ENCODE data around the gene HMCN2. TPM values are rescaled to one million over a fixed set of nuclear protein-coding genes. Genes with fewer than 3 reads are reported as not detected.

The HMCN2 gene
- polyA plus RNA-seq, 1 experiment, result under 0.01 TPM

DNA sequence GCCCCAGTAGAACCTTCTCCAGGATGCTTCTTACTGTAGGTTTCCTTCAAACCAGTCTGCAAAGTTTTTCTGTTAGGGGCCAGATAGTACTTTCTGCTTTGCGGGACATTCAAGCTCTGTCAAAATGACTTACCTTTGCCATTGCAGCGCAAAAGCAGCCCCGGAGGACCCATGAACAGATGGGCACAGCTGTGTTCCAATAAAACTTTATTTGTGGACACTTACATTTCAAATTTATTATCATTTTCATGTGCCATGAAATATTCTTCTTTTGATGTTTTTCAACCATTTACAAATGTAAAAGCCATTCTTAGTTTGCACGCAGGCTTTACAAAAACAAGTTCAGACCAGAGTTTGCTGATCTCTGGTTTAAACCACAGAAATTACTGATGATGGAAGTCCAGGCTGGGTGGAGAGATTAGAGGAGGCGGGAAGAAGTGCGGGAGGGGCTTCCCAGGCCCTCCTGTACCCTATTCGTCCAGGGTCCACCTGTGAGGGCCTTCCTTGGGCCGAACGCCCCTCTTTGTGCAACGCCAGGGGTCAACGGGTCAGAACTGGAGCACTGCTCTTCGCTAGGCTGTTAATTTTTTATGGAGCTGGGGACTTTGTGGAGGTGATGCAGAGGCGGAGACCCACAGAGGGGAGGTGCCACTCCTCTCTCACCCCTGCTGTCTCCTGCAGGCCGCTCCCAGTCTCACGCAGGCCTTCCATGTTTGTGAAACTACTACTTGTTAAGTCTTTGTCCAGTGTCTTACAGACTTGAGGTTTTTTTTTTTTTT lies 171.6 kb downstream of the HMCN2 start:
- H3K9me3 ChIP-seq (ENCODE audit: control insufficient read depth, insufficient read depth, low read length), result peaks cover 5% of the 10 kb centered on the region
- ChIA-PET CTCF (interaction anchor here (1.2 kb wide), 1 partner anchor 14 kb away, joined by 4 read pairs; no protein-coding TSS in a partner anchor), POLR2A (interaction anchor here (0.6 kb wide), 1 partner anchor 10 kb away, joined by 3 read pairs; no protein-coding TSS in a partner anchor)
- H3K4me3 ChIP-seq (ENCODE audit: low read depth, low read length), result no peak overlapping the region
- no peak overlapping the region for H3K27ac ChIP-seq (ENCODE audit: low read depth, low read length)
- no peak for DNase-seq (ENCODE audit: low read depth, low spot score)
- peaks cover 17% of the 10 kb centered on the region for H3K27me3 ChIP-seq (ENCODE audit: control insufficient read depth, insufficient read depth, low read length)
- TF ChIP-seq, protein P1, sequence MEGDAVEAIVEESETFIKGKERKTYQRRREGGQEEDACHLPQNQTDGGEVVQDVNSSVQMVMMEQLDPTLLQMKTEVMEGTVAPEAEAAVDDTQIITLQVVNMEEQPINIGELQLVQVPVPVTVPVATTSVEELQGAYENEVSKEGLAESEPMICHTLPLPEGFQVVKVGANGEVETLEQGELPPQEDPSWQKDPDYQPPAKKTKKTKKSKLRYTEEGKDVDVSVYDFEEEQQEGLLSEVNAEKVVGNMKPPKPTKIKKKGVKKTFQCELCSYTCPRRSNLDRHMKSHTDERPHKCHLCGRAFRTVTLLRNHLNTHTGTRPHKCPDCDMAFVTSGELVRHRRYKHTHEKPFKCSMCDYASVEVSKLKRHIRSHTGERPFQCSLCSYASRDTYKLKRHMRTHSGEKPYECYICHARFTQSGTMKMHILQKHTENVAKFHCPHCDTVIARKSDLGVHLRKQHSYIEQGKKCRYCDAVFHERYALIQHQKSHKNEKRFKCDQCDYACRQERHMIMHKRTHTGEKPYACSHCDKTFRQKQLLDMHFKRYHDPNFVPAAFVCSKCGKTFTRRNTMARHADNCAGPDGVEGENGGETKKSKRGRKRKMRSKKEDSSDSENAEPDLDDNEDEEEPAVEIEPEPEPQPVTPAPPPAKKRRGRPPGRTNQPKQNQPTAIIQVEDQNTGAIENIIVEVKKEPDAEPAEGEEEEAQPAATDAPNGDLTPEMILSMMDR (IDR thresholded peaks at IDR 0.05; ENCODE audit: low read depth, low read length), result no peak

DNA sequence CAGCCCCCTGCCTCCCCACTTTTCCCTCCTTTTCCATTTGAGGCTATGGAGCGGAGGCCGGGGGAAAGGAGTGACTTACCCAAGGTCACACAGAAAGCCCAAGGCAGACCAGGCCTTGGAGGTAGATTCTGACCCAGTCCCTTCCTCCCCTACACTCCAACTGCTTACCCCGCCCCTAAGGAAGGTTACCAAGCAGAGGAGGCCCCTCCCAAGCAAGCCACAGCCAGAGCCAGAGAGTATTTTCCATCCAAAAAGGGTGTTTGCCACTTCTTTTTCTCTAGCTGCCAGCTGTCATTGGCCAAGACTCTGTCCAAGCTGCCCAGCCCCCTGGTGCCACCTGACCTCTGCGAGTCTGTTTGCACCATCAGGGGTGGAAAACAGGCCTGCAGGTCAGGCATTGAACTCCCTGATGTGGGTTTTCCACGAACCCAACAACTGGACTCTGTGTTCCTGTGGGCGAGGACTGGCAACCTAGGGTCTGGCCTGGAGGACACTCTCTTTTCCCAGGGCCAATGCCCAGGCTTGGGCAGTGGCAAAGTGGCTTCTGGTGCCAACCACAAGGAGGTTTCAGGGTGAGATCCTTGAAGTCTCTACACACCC lies 172.9 kb downstream of the HMCN2 start:
- Histone ChIP-seq H3K9me3 (ENCODE audit: control insufficient read depth, insufficient read depth, low read length) (peaks cover 5% of the 10 kb centered on the region), H3K27ac (ENCODE audit: low read depth, low read length) (no peak overlapping the region), H3K27me3 (ENCODE audit: control insufficient read depth, insufficient read depth, low read length) (peaks cover 14% of the 10 kb centered on the region), H3K4me3 (ENCODE audit: low read depth, low read length) (no peak overlapping the region)
- POLR2A ChIA-PET, result no interaction called here
- CTCF ChIA-PET, result no interaction called here
- DNase-seq (ENCODE audit: low read depth, low spot score), result no peak
- TF ChIP-seq, protein P1 (IDR thresholded peaks at IDR 0.05; ENCODE audit: low read depth, low read length), result no peak

DNA sequence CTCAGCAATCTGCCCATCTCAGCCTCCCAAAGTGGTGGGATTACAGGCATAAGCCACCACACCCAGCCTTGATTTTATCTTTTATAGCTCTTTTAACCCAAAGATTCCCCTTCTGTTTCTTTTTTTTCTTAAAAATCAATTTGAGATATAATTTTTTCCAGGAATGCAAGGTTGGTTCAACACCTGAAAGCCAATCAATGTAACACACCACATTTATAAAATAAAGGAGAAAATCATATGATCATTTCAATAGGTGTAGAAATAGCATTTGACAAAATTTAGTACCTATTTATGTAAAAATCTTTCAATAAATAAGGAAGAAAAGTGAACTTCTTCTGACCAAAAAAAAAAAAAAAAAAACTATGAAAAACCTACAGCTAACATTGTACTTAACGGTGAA lies 175.5 kb downstream of the HMCN2 start:
- H3K9me3 ChIP-seq (ENCODE audit: control insufficient read depth, insufficient read depth, low read length), result peaks cover 5% of the 10 kb centered on the region
- CTCF ChIA-PET, result no interaction called here
- no peak for DNase-seq (ENCODE audit: low read depth, low spot score)
- POLR2A ChIA-PET, result no interaction called here
- TF ChIP-seq, protein P1 (IDR thresholded peaks at IDR 0.05; ENCODE audit: low read depth, low read length), result no peak
- no peak overlapping the region for H3K4me3 ChIP-seq (ENCODE audit: low read depth, low read length)
- H3K27ac ChIP-seq (ENCODE audit: low read depth, low read length), result no peak overlapping the region
- H3K27me3 ChIP-seq (ENCODE audit: control insufficient read depth, insufficient read depth, low read length), result peaks cover 8% of the 10 kb centered on the region

DNA sequence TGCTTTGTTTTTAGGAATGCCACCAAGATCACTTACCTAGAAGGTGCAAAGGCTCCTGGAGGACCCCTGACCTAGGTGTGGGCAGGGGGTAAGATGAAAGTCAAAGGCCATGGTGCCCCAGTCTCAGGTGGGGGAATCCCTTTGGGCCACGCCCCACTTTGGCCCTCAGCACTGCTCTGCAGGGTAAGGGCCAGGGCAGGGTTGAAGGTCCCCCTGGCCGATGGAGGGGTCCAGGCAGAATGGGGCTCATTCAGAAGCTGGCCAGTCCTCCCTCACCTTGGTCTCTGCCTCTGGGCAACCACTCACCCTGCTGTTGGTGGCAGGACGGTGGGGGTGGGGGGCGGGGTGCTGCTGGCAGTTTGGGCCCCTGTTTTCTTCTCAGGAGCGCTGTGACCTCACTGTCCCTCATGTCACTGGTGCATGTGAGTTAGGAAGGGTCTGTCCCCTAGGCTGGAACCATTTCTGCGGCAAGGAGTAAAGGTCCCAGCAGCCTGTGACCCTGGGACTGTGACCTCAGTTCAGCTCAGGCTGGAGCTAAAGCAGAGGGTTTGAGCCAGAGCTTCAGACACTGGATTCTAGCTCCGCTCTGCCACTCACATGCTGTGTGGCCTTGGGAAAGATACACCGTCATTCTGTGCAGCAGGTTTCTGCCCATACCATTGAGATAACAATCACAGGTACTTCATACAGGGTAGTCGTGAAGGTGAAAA lies 177.3 kb downstream of the HMCN2 start:
- TF ChIP-seq, protein P1 (IDR thresholded peaks at IDR 0.05; ENCODE audit: low read depth, low read length), result no peak
- ChIA-PET POLR2A (no interaction called here), CTCF (interaction anchor here (0.7 kb wide), 1 partner anchor 15 kb away, joined by 3 read pairs; no protein-coding TSS in a partner anchor)
- H3K27me3 ChIP-seq (ENCODE audit: control insufficient read depth, insufficient read depth, low read length), result peaks cover 4% of the 10 kb centered on the region
- peaks cover 5% of the 10 kb centered on the region for H3K9me3 ChIP-seq (ENCODE audit: control insufficient read depth, insufficient read depth, low read length)
- no peak overlapping the region for H3K27ac ChIP-seq (ENCODE audit: low read depth, low read length)
- no peak overlapping the region for H3K4me3 ChIP-seq (ENCODE audit: low read depth, low read length)
- no peak for DNase-seq (ENCODE audit: low read depth, low spot score)

Measured in AG04450 (cell line).